ENCODE data around the gene KCNH1.

GRCh38 chr1:211126622-211127021, 7.3 kb downstream of the KCNH1 start:
- TF ChIP-seq CTCF (IDR thresholded peaks at IDR 0.05) (no peak), POLR2A (IDR thresholded peaks at IDR 0.05) (no peak)

All from Peyer's patch (tissue), 4 donors.